ENCODE data around the gene NECAB3. TPM values are rescaled to one million over a fixed set of nuclear protein-coding genes. Genes with fewer than 3 reads are reported as not detected.
A peak's percentile ranks its signal among the peaks of the same experiment; 100 is the strongest.

The NECAB3 gene
- total and polyA plus RNA-seq, 2 of the 13 experiments (the other 11 are each of a cell fraction or from before 2014, with no cell fraction given), result 61.5 to 65.5 TPM

DNA sequence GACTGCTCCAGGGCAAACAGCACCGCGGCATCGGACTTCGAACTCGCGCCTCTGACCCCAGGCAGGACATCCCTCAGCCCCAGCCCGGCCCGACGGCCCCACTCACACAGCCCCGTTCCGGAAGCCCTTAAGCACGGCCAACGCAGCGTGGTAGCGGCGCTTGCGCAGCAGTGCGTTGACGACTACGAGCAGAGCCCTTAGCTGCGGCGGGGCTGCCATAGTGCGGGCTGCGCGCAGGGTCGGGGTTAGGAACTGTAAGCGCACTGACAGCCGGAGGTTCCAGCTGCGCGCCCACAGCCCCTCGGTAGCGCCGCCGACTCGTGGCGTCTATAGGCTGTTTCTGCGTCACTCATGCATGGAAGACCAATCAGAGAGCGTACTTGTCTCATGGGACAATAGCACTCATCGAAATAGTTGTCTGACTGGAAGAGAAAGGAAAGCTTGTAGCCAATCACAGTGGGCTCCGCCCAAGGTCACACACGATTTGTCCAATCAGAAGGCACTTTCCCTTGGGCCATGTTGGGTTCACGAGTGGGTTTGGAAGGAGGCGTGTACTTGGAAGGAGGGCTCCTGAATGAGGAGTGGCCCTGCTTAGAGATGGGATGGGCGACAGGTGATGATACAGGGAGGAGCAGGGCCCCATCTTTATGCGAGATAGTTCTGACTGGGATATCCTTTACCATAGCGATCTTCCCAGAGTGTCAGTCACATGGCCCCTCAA is 45.9 kb upstream of the NECAB3 start, which contains the start of gene PXMP4 (continued):
- TF ChIP-seq, protein P1, sequence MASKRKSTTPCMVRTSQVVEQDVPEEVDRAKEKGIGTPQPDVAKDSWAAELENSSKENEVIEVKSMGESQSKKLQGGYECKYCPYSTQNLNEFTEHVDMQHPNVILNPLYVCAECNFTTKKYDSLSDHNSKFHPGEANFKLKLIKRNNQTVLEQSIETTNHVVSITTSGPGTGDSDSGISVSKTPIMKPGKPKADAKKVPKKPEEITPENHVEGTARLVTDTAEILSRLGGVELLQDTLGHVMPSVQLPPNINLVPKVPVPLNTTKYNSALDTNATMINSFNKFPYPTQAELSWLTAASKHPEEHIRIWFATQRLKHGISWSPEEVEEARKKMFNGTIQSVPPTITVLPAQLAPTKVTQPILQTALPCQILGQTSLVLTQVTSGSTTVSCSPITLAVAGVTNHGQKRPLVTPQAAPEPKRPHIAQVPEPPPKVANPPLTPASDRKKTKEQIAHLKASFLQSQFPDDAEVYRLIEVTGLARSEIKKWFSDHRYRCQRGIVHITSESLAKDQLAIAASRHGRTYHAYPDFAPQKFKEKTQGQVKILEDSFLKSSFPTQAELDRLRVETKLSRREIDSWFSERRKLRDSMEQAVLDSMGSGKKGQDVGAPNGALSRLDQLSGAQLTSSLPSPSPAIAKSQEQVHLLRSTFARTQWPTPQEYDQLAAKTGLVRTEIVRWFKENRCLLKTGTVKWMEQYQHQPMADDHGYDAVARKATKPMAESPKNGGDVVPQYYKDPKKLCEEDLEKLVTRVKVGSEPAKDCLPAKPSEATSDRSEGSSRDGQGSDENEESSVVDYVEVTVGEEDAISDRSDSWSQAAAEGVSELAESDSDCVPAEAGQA (IDR thresholded peaks at IDR 0.05; ENCODE audit: low read depth), result peak; percentile 66; the same call in 1 of the 2 replicates
- TF ChIP-seq, protein P1 (CRISPR knock-in tag; IDR thresholded peaks at IDR 0.05; ENCODE audit: borderline replicate concordance), result no peak
- TF ChIP-seq ATF7 (IDR thresholded peaks at IDR 0.05) (no peak), ATF7 (CRISPR knock-in tag; IDR thresholded peaks at IDR 0.05) (no peak), ZNF556 (CRISPR knock-in tag; IDR thresholded peaks at IDR 0.05; ENCODE audit: borderline replicate concordance) (0 out of 2 replicates have a peak, but pooled peaks have one; percentile 50), ZBTB3 (CRISPR knock-in tag; IDR thresholded peaks at IDR 0.05; ENCODE audit: borderline replicate concordance, low read depth) (no peak), NCOA1 (CRISPR knock-in tag; IDR thresholded peaks at IDR 0.05) (0 out of 2 replicates have a peak, but pooled peaks have one; percentile 76), MED1 (CRISPR knock-in tag; IDR thresholded peaks at IDR 0.05) (no peak), ZNF256 (CRISPR knock-in tag; conservative IDR thresholded peaks at IDR 0.05) (no peak), KLF16 (CRISPR knock-in tag; IDR thresholded peaks at IDR 0.05) (no peak), KLF9 (CRISPR knock-in tag; IDR thresholded peaks at IDR 0.05; ENCODE audit: low read depth) (no peak), ZNF12 (CRISPR knock-in tag; IDR thresholded peaks at IDR 0.05) (no peak), ZNF598 (CRISPR knock-in tag; IDR thresholded peaks at IDR 0.05; ENCODE audit: borderline replicate concordance) (no peak; the same call in 1 of the 2 replicates), CHD4 (IDR thresholded peaks at IDR 0.05; ENCODE audit: borderline replicate concordance, low read length) (no peak; the same call in 1 of the 2 replicates), FOXA3 (CRISPR knock-in tag; IDR thresholded peaks at IDR 0.05) (no peak), RBFOX2 (IDR thresholded peaks at IDR 0.05; ENCODE audit: low read depth, low read length) (no peak)
- TF ChIP-seq, protein P2, sequence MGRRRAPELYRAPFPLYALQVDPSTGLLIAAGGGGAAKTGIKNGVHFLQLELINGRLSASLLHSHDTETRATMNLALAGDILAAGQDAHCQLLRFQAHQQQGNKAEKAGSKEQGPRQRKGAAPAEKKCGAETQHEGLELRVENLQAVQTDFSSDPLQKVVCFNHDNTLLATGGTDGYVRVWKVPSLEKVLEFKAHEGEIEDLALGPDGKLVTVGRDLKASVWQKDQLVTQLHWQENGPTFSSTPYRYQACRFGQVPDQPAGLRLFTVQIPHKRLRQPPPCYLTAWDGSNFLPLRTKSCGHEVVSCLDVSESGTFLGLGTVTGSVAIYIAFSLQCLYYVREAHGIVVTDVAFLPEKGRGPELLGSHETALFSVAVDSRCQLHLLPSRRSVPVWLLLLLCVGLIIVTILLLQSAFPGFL (CRISPR knock-in tag; IDR thresholded peaks at IDR 0.05), result no peak
- TF ChIP-seq, protein P3, sequence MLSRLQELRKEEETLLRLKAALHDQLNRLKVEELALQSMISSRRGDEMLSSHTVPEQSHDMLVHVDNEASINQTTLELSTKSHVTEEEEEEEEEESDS (CRISPR knock-in tag; IDR thresholded peaks at IDR 0.05; ENCODE audit: borderline replicate concordance), result no peak
- TF ChIP-seq, protein P4, sequence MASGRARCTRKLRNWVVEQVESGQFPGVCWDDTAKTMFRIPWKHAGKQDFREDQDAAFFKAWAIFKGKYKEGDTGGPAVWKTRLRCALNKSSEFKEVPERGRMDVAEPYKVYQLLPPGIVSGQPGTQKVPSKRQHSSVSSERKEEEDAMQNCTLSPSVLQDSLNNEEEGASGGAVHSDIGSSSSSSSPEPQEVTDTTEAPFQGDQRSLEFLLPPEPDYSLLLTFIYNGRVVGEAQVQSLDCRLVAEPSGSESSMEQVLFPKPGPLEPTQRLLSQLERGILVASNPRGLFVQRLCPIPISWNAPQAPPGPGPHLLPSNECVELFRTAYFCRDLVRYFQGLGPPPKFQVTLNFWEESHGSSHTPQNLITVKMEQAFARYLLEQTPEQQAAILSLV (CRISPR knock-in tag; IDR thresholded peaks at IDR 0.05; ENCODE audit: borderline replicate concordance), result peak; percentile 46; the same call in 1 of the 2 replicates
- TF ChIP-seq, protein P5, sequence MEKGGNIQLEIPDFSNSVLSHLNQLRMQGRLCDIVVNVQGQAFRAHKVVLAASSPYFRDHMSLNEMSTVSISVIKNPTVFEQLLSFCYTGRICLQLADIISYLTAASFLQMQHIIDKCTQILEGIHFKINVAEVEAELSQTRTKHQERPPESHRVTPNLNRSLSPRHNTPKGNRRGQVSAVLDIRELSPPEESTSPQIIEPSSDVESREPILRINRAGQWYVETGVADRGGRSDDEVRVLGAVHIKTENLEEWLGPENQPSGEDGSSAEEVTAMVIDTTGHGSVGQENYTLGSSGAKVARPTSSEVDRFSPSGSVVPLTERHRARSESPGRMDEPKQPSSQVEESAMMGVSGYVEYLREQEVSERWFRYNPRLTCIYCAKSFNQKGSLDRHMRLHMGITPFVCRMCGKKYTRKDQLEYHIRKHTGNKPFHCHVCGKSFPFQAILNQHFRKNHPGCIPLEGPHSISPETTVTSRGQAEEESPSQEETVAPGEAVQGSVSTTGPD (CRISPR knock-in tag; IDR thresholded peaks at IDR 0.05), result no peak
